GM23338 (cell line): ENCODE results near the gene CACNA1D.

ENCODE experiments used
- CREB1 ChIP-seq: fragments of 250-450 bp; sonication (Bioruptor Pico); IDR thresholded peaks from 2 replicates; pipeline ENCODE4 v1.5.0; 2020; ENCODE audit warnings: low read depth, mild to moderate bottlenecking, moderate library complexity
- ETS1 ChIP-seq: IDR thresholded peaks from 2 replicates; pipeline ENCODE4 v1.6.1; 2016; ENCODE audit warnings: antibody characterized with exemption
- EZH2 ChIP-seq: fragments of 200-600 bp; sonication (generic); IDR thresholded peaks from one replicate; pipeline ENCODE4 v1.8.0; 2017; ENCODE audit warnings: antibody characterized with exemption, mild to moderate bottlenecking, low read depth; ENCODE audit not compliant: unreplicated experiment
- EZH2phosphoT487 ChIP-seq: fragments of 200-600 bp; sonication (generic); IDR thresholded peaks from one replicate; pipeline ENCODE4 v1.8.1; 2018; ENCODE audit warnings: antibody characterized with exemption; ENCODE audit not compliant: unreplicated experiment
- JUNB ChIP-seq: IDR thresholded peaks from one replicate; pipeline ENCODE4 v1.6.1; 2016; ENCODE audit warnings: antibody characterized with exemption; ENCODE audit not compliant: unreplicated experiment
- NANOG ChIP-seq: IDR thresholded peaks from 2 replicates; pipeline ENCODE4 v1.6.1; 2016; ENCODE audit warnings: antibody characterized with exemption, borderline replicate concordance
- POLR2AphosphoS5 ChIP-seq: IDR thresholded peaks from 2 replicates; pipeline ENCODE4 v1.6.1; 2016; ENCODE audit warnings: antibody characterized with exemption, low read depth
- REST ChIP-seq: IDR thresholded peaks from one replicate; pipeline ENCODE4 v1.6.1; 2018; ENCODE audit warnings: antibody characterized with exemption; ENCODE audit not compliant: unreplicated experiment
- STAT1 ChIP-seq: IDR thresholded peaks from one replicate; pipeline ENCODE4 v1.6.1; 2016; ENCODE audit warnings: antibody characterized with exemption; ENCODE audit not compliant: unreplicated experiment
- ZNF114 ChIP-seq: fragments of 250-450 bp; sonication (Bioruptor Pico); IDR thresholded peaks from 2 replicates; pipeline ENCODE4 v1.5.0; 2020; ENCODE audit warnings: mild to moderate bottlenecking, moderate library complexity
- ZNF331 ChIP-seq: fragments of 250-450 bp; sonication (Bioruptor Pico); IDR thresholded peaks from 2 replicates; pipeline ENCODE4 v1.5.0; 2020; ENCODE audit warnings: low read depth, mild to moderate bottlenecking, moderate library complexity
- TF ChIP-seq, protein P1 (sequence below), 2 experiments: fragments of 200-600 bp in 1 of 2; sonication (generic) in 1 of 2; conservative IDR thresholded peaks; 2 replicates each; pipeline versions ENCODE4 v1.5.1 to v1.6.1; 2016 to 2017; ENCODE audit warnings: antibody characterized with exemption in 2 of 2, low read depth in 2 of 2, mild to moderate bottlenecking in 2 of 2, moderate library complexity in 1 of 2
- TF ChIP-seq, protein P2 (sequence below): fragments of 250-450 bp; sonication (Bioruptor Pico); IDR thresholded peaks from 2 replicates; pipeline ENCODE4 v1.5.0; 2020; ENCODE audit warnings: mild to moderate bottlenecking, moderate library complexity

GRCh38 chr3:53524566-53524965, 30.2 kb downstream of the CACNA1D start:
- TF ChIP-seq CREB1 (no peak), POLR2AphosphoS5 (no peak), EZH2phosphoT487 (no peak), EZH2 (no peak), REST (no peak), JUNB (no peak), ETS1 (no peak), ZNF114 (CRISPR knock-in tag) (no peak), ZNF331 (CRISPR knock-in tag) (no peak), STAT1 (no peak), NANOG (no peak)
- TF ChIP-seq, protein P1, sequence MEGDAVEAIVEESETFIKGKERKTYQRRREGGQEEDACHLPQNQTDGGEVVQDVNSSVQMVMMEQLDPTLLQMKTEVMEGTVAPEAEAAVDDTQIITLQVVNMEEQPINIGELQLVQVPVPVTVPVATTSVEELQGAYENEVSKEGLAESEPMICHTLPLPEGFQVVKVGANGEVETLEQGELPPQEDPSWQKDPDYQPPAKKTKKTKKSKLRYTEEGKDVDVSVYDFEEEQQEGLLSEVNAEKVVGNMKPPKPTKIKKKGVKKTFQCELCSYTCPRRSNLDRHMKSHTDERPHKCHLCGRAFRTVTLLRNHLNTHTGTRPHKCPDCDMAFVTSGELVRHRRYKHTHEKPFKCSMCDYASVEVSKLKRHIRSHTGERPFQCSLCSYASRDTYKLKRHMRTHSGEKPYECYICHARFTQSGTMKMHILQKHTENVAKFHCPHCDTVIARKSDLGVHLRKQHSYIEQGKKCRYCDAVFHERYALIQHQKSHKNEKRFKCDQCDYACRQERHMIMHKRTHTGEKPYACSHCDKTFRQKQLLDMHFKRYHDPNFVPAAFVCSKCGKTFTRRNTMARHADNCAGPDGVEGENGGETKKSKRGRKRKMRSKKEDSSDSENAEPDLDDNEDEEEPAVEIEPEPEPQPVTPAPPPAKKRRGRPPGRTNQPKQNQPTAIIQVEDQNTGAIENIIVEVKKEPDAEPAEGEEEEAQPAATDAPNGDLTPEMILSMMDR (conservative IDR thresholded peaks at IDR 0.05; ENCODE audit: low read depth in 2 of 2) = no peak
- TF ChIP-seq, protein P2, sequence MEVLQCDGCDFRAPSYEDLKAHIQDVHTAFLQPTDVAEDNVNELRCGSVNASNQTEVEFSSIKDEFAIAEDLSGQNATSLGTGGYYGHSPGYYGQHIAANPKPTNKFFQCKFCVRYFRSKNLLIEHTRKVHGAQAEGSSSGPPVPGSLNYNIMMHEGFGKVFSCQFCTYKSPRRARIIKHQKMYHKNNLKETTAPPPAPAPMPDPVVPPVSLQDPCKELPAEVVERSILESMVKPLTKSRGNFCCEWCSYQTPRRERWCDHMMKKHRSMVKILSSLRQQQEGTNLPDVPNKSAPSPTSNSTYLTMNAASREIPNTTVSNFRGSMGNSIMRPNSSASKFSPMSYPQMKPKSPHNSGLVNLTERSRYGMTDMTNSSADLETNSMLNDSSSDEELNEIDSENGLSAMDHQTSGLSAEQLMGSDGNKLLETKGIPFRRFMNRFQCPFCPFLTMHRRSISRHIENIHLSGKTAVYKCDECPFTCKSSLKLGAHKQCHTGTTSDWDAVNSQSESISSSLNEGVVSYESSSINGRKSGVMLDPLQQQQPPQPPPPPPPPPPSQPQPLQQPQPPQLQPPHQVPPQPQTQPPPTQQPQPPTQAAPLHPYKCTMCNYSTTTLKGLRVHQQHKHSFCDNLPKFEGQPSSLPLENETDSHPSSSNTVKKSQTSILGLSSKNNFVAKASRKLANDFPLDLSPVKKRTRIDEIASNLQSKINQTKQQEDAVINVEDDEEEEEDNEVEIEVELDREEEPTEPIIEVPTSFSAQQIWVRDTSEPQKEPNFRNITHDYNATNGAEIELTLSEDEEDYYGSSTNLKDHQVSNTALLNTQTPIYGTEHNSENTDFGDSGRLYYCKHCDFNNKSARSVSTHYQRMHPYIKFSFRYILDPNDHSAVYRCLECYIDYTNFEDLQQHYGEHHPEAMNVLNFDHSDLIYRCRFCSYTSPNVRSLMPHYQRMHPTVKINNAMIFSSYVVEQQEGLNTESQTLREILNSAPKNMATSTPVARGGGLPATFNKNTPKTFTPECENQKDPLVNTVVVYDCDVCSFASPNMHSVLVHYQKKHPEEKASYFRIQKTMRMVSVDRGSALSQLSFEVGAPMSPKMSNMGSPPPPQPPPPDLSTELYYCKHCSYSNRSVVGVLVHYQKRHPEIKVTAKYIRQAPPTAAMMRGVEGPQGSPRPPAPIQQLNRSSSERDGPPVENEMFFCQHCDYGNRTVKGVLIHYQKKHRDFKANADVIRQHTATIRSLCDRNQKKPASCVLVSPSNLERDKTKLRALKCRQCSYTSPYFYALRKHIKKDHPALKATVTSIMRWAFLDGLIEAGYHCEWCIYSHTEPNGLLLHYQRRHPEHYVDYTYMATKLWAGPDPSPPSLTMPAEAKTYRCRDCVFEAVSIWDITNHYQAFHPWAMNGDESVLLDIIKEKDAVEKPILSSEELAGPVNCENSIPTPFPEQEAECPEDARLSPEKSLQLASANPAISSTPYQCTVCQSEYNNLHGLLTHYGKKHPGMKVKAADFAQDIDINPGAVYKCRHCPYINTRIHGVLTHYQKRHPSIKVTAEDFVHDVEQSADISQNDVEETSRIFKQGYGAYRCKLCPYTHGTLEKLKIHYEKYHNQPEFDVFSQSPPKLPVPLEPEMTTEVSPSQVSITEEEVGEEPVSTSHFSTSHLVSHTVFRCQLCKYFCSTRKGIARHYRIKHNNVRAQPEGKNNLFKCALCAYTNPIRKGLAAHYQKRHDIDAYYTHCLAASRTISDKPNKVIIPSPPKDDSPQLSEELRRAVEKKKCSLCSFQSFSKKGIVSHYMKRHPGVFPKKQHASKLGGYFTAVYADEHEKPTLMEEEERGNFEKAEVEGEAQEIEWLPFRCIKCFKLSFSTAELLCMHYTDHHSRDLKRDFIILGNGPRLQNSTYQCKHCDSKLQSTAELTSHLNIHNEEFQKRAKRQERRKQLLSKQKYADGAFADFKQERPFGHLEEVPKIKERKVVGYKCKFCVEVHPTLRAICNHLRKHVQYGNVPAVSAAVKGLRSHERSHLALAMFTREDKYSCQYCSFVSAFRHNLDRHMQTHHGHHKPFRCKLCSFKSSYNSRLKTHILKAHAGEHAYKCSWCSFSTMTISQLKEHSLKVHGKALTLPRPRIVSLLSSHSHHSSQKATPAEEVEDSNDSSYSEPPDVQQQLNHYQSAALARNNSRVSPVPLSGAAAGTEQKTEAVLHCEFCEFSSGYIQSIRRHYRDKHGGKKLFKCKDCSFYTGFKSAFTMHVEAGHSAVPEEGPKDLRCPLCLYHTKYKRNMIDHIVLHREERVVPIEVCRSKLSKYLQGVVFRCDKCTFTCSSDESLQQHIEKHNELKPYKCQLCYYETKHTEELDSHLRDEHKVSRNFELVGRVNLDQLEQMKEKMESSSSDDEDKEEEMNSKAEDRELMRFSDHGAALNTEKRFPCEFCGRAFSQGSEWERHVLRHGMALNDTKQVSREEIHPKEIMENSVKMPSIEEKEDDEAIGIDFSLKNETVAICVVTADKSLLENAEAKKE (CRISPR knock-in tag) = no peak
